Astrocyte (in vitro differentiated cells and primary cell): ENCODE results near the gene GRM6. TPM values are rescaled to one million over a fixed set of nuclear protein-coding genes. Genes with fewer than 3 reads are reported as not detected.

ENCODE experiments used
- DNase-seq: peaks from one replicate; pipeline ENCODE4 v3.0.0-alpha.2; 2010; ENCODE audit warnings: low read depth
- FAIRE-seq: peaks from 2 replicates; lab custom pipeline; 2011; peaks lifted over from hg19 to GRCh38; lab: Jason Lieb, UNC
- H2AFZ ChIP-seq: 2 replicates; pipeline ENCODE4 v1.6.0; 2012; ENCODE audit warnings: low read depth, low read length, inconsistent platforms
- H3K27ac ChIP-seq: 2 replicates; pipeline ENCODE4 v1.5.1; 2011; ENCODE audit warnings: low read depth, low read length, inconsistent platforms
- H3K27me3 ChIP-seq: 2 replicates; pipeline ENCODE4 v1.6.0; 2011; ENCODE audit warnings: low read length, inconsistent platforms; ENCODE audit not compliant: insufficient read depth
- H3K36me3 ChIP-seq: 2 replicates; pipeline ENCODE4 v1.5.1; 2011; ENCODE audit warnings: low read length, inconsistent platforms; ENCODE audit not compliant: insufficient read depth
- H3K4me1 ChIP-seq: 2 replicates; pipeline ENCODE4 v1.5.1; 2011; ENCODE audit warnings: low read length, inconsistent platforms; ENCODE audit not compliant: insufficient read depth
- H3K4me2 ChIP-seq: 2 replicates; pipeline ENCODE4 v1.6.0; 2012; ENCODE audit warnings: low read length, inconsistent platforms
- H3K4me3 ChIP-seq: 2 replicates; pipeline ENCODE4 v1.5.1; 2011; ENCODE audit warnings: low read depth, mild to moderate bottlenecking, low read length, inconsistent platforms; ENCODE audit not compliant: insufficient read depth
- H3K79me2 ChIP-seq: 2 replicates; pipeline ENCODE4 v1.6.0; 2012; ENCODE audit warnings: mild to moderate bottlenecking, low read length, inconsistent platforms; ENCODE audit not compliant: insufficient read depth
- H3K9ac ChIP-seq: 2 replicates; pipeline ENCODE4 v1.6.0; 2012; ENCODE audit warnings: mild to moderate bottlenecking, low read length, inconsistent platforms
- H3K9me3 ChIP-seq: 2 replicates; pipeline ENCODE4 v1.5.1; 2012; ENCODE audit warnings: low read depth, mild to moderate bottlenecking, low read length, inconsistent platforms; ENCODE audit not compliant: insufficient read depth
- H4K20me1 ChIP-seq: 2 replicates; pipeline ENCODE4 v1.6.0; 2012; ENCODE audit warnings: low read length, inconsistent platforms; ENCODE audit not compliant: insufficient read depth
- H3K27ac Mint-ChIP-seq: one replicate; pipeline ENCODE4 v1.8.0; 2021; ENCODE audit warnings: mild to moderate bottlenecking, mixed read lengths; ENCODE audit not compliant: unreplicated experiment
- H3K27me3 Mint-ChIP-seq: one replicate; pipeline ENCODE4 v1.8.0; 2021; ENCODE audit warnings: low read depth, mixed read lengths; ENCODE audit not compliant: unreplicated experiment
- H3K36me3 Mint-ChIP-seq: one replicate; pipeline ENCODE4 v1.8.0; 2021; ENCODE audit warnings: low read depth, mixed read lengths; ENCODE audit not compliant: unreplicated experiment
- H3K4me1 Mint-ChIP-seq: one replicate; pipeline ENCODE4 v1.8.0; 2021; ENCODE audit warnings: low read depth, mixed read lengths; ENCODE audit not compliant: unreplicated experiment
- H3K4me3 Mint-ChIP-seq: one replicate; pipeline ENCODE4 v1.8.0; 2021; ENCODE audit warnings: mild to moderate bottlenecking, moderate library complexity, mixed read lengths; ENCODE audit not compliant: unreplicated experiment
- H3K9me3 Mint-ChIP-seq: one replicate; pipeline ENCODE4 v1.8.0; 2021; ENCODE audit warnings: mild to moderate bottlenecking, mixed read lengths; ENCODE audit not compliant: unreplicated experiment
- EZH2 ChIP-seq: IDR thresholded peaks from 2 replicates; pipeline ENCODE4 v1.6.1; 2012; ENCODE audit warnings: mild to moderate bottlenecking, low read length, inconsistent platforms; ENCODE audit not compliant: insufficient read depth
- total RNA-seq: library from RNA; stranded (reverse); gene quantifications from 2 replicates; pipeline ENCODE4 v1.2.1, GENCODE V29; 2021
- TF ChIP-seq, protein P1 (sequence below): IDR thresholded peaks from 2 replicates; pipeline ENCODE4 v1.5.1; 2011; ENCODE audit warnings: low read depth, mild to moderate bottlenecking, inconsistent platforms, low read length, moderate library complexity; ENCODE audit not compliant: insufficient read depth

GRM6 gene
- total RNA-seq, 1 donor from 2014 or later: not detected

DNA sequence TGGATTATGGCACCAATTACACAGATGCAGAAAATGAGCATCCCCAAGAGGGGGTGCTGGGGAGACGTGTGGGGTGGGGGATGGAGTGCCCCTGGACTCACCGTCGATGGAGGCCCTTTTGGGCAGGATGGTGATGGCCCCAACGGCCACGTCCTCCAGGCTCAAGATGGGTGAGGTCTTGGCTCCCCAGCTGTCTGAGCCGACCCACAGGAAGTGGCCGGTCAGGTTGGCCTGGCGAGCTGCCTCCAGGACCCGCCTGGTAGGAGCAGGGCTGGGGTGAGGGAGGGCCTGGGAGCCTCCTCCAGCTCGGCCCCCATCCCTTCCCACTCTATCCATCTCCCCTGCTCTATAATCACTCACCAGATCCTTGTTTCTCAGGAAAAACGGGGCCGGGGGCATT lies 4.6 kb downstream of the GRM6 start:
- no peak overlapping the region for H3K4me3 ChIP-seq
- no peak for FAIRE-seq
- peaks cover 1% of the 10 kb centered on the region for H3K4me1 Mint-ChIP-seq
- H3K79me2 ChIP-seq: no peaks in the 10 kb centered on the region
- no peaks in the 10 kb centered on the region for H3K4me1 ChIP-seq
- H3K27ac ChIP-seq: no peak overlapping the region
- peaks cover 38% of the 10 kb centered on the region for H3K9me3 ChIP-seq
- no peak overlapping the region for H3K9ac ChIP-seq
- H3K27ac Mint-ChIP-seq: no peak overlapping the region
- H3K36me3 ChIP-seq: no peaks in the 10 kb centered on the region
- H3K27me3 ChIP-seq: peaks cover 3% of the 10 kb centered on the region
- no peak overlapping the region for H2AFZ ChIP-seq
- no peak for DNase-seq
- H3K27me3 Mint-ChIP-seq: peaks cover 30% of the 10 kb centered on the region
- no peaks in the 10 kb centered on the region for H4K20me1 ChIP-seq
- H3K4me2 ChIP-seq: no peak overlapping the region
- H3K9me3 Mint-ChIP-seq: peaks cover 39% of the 10 kb centered on the region
- H3K36me3 Mint-ChIP-seq: peaks cover 2% of the 10 kb centered on the region
- TF ChIP-seq, protein P1, sequence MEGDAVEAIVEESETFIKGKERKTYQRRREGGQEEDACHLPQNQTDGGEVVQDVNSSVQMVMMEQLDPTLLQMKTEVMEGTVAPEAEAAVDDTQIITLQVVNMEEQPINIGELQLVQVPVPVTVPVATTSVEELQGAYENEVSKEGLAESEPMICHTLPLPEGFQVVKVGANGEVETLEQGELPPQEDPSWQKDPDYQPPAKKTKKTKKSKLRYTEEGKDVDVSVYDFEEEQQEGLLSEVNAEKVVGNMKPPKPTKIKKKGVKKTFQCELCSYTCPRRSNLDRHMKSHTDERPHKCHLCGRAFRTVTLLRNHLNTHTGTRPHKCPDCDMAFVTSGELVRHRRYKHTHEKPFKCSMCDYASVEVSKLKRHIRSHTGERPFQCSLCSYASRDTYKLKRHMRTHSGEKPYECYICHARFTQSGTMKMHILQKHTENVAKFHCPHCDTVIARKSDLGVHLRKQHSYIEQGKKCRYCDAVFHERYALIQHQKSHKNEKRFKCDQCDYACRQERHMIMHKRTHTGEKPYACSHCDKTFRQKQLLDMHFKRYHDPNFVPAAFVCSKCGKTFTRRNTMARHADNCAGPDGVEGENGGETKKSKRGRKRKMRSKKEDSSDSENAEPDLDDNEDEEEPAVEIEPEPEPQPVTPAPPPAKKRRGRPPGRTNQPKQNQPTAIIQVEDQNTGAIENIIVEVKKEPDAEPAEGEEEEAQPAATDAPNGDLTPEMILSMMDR: no peak
- no peak overlapping the region for H3K4me3 Mint-ChIP-seq

DNA sequence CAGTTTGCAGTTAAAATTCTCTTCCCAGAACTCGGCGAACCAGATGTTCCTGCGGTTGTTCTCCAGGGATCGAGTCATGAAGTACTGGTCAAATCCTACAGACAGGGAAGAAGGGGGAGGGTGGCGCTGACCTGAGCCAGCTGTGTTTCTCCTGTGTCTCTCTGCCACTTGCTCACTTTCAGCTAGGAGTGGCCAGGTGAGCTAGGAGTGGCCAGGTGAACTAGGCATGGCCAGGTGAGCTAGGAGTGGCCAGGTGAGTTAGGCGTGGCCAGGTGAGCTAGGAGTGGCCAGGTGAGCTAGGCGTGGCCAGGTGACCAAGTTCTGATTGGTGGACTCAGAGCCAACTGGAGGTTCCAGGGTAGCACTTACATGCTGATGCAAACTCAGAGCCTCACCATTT lies 5.8 kb downstream of the GRM6 start:
- peaks cover 25% of the 10 kb centered on the region for H3K27me3 Mint-ChIP-seq
- no peaks in the 10 kb centered on the region for H3K36me3 ChIP-seq
- no peak overlapping the region for H3K4me3 ChIP-seq
- H3K27ac Mint-ChIP-seq: no peak overlapping the region
- H3K9me3 Mint-ChIP-seq: peaks cover 36% of the 10 kb centered on the region
- H3K9me3 ChIP-seq: peaks cover 46% of the 10 kb centered on the region
- no peaks in the 10 kb centered on the region for H3K4me1 ChIP-seq
- no peak overlapping the region for H3K27ac ChIP-seq
- H3K36me3 Mint-ChIP-seq: peaks cover 2% of the 10 kb centered on the region
- TF ChIP-seq, protein P1: no peak
- no peak for TF ChIP-seq EZH2
- no peaks in the 10 kb centered on the region for H3K4me1 Mint-ChIP-seq
- H2AFZ ChIP-seq: no peak overlapping the region
- H4K20me1 ChIP-seq: no peaks in the 10 kb centered on the region
- H3K9ac ChIP-seq: no peak overlapping the region
- FAIRE-seq (no peak), DNase-seq (no peak)
- H3K4me2 ChIP-seq: no peak overlapping the region
- H3K4me3 Mint-ChIP-seq: no peak overlapping the region
- no peaks in the 10 kb centered on the region for H3K27me3 ChIP-seq
- no peaks in the 10 kb centered on the region for H3K79me2 ChIP-seq

DNA sequence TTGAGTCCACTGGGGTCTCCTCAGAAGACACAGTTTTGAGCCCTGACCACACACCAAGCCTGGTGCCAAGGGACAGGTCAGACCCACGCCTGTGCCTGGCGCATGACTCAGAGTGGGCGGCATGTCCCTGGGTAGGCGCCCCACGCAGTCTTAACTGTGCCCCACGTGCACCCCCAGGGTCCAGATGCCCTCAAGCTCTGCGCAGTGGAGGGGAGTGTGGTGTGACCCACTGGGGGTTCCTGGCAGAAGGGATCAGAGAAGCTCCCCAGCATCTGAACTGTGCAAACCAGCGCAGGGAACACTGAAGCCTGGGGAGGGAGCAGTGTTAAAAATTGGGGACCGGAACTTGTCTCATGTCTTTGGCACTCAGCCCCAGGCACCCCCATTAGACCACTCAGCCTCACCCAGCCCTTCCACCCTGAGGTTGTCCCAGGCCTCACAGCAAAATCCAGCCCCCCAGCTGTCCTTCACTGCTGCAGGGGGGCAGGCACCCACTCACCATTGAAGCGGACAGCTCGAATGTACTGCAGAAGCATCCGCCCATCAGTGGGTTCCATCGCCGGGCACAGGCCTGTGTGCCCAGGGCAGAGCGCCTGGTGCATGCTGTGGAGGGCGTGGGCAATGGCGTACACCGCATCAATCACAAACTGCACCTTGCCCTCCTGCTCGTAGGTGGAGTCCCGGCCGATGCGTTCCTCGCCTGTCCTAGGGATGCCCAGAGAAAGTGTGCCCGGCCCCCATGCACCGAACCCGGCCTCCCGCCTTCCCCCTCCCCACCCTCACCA lies 6.5 kb downstream of the GRM6 start:
- FAIRE-seq: no peak
- no peak overlapping the region for H2AFZ ChIP-seq
- peaks cover 42% of the 10 kb centered on the region for H3K9me3 Mint-ChIP-seq

More for the DNA sequence above, 6.5 kb downstream of the GRM6 start:
- Mint-ChIP-seq H3K4me1 (no peaks in the 10 kb centered on the region), H3K4me3 (no peak overlapping the region), H3K27ac (no peak overlapping the region), H3K36me3 (peaks cover 2% of the 10 kb centered on the region), H3K27me3 (peaks cover 20% of the 10 kb centered on the region)
- Histone ChIP-seq H3K36me3 (no peaks in the 10 kb centered on the region), H3K9ac (no peak overlapping the region), H3K79me2 (no peaks in the 10 kb centered on the region), H3K27ac (no peak overlapping the region), H3K4me1 (no peaks in the 10 kb centered on the region), H3K9me3 (peaks cover 51% of the 10 kb centered on the region), H3K27me3 (no peaks in the 10 kb centered on the region), H3K4me3 (no peak overlapping the region), H4K20me1 (no peaks in the 10 kb centered on the region), H3K4me2 (no peak overlapping the region)
- no peak for TF ChIP-seq EZH2
- TF ChIP-seq, protein P1: no peak
- no peak for DNase-seq
